A549 (cell line): ENCODE results near the gene TSPAN1. TPM values are rescaled to one million over a fixed set of nuclear protein-coding genes. Genes with fewer than 3 reads are reported as not detected.
A peak's percentile ranks its signal among the peaks of the same experiment; 100 is the strongest.

Experiments used
- ATAC-seq, 2 experiments: fragments of 200-7000 bp in 1 of 2; fragments of >200 bp in 1 of 2; cut with Nextera tagmentation in 1 of 2; cut with Tn5 transposase in 1 of 2; 3 replicates each; pipeline versions ENCODE4 v1.8.0 to v1.9.1; 2018 to 2020; ENCODE audit warnings: mild to moderate bottlenecking in 1 of 2, moderate library complexity in 1 of 2
- CTCF ChIA-PET: fragments of 300-600 bp; sonication (Branson Sonifier 250); formaldehyde crosslinking; extraction: SDS; loops from one replicate; lab custom pipeline; 2021; ENCODE audit warnings: antibody characterized with exemption, inconsistent platforms; lab: Yijun Ruan, JAX
- POLR2A ChIA-PET: fragments of 350-600 bp; formaldehyde crosslinking; extraction: SDS; loops from one replicate; lab custom pipeline; 2021; ENCODE audit warnings: antibody characterized with exemption, inconsistent platforms; lab: Yijun Ruan, JAX
- DNase-seq, 2 experiments: peaks; one replicate each; pipeline versions ENCODE4 v3.0.0 to v3.0.0-alpha.2; 2011 to 2016; ENCODE audit warnings: low read depth in 1 of 2, low spot score in 1 of 2
- FAIRE-seq: peaks from 2 replicates; lab custom pipeline; 2011; peaks lifted over from hg19 to GRCh38; lab: Jason Lieb, UNC
- H3K27ac ChIP-seq, 2 experiments: fragments of >200 bp; sonication (Bioruptor Twin); formaldehyde crosslinking; 3 replicates each; pipeline ENCODE4 v1.5.1; 2016 to 2017
- H3K4me1 ChIP-seq: fragments of >200 bp; sonication (Bioruptor Twin); formaldehyde crosslinking; 3 replicates; pipeline ENCODE4 v1.6.1; 2016
- H3K4me2 ChIP-seq: fragments of >200 bp; sonication (Bioruptor Twin); formaldehyde crosslinking; 3 replicates; pipeline ENCODE4 v1.6.1; 2016
- H3K4me3 ChIP-seq: fragments of >200 bp; sonication (Bioruptor Twin); formaldehyde crosslinking; 3 replicates; pipeline ENCODE4 v1.5.1; 2016
- H3K9me3 ChIP-seq: fragments of >200 bp; sonication (Bioruptor Twin); formaldehyde crosslinking; 3 replicates; pipeline ENCODE4 v1.6.1; 2016
- BCL3 ChIP-seq: fragments of >200 bp; sonication (Bioruptor Twin); formaldehyde crosslinking; IDR thresholded peaks from 3 replicates; pipeline ENCODE4 v1.6.1; 2016
- BHLHE40 ChIP-seq: IDR thresholded peaks from 2 replicates; pipeline ENCODE4 v1.6.1; 2012; ENCODE audit warnings: low read depth, low read length, inconsistent platforms
- CBX8 ChIP-seq: fragments of 200-600 bp; sonication (generic); IDR thresholded peaks from 2 replicates; pipeline ENCODE4 v1.6.1; 2016
- CEBPB ChIP-seq, 2 experiments: fragments of >200 bp in 1 of 2; sonication (Bioruptor Twin) in 1 of 2; formaldehyde crosslinking in 1 of 2; IDR thresholded peaks; 2 replicates each; pipeline ENCODE4 v1.6.1; 2012 to 2016
- CHD4 ChIP-seq: fragments of 200-600 bp; sonication (generic); IDR thresholded peaks from 2 replicates; pipeline ENCODE4 v1.6.1; 2016; ENCODE audit warnings: antibody characterized with exemption, mild to moderate bottlenecking, borderline replicate concordance
- E2F6 ChIP-seq: IDR thresholded peaks from 2 replicates; pipeline ENCODE4 v1.6.1; 2012; ENCODE audit warnings: low read depth, borderline replicate concordance
- EP300 ChIP-seq, 2 experiments: fragments of >200 bp; sonication (Bioruptor Twin); formaldehyde crosslinking; IDR thresholded peaks; 2 replicates in 1 of 2; 3 replicates in 1 of 2; pipeline ENCODE4 v1.6.1; 2016 to 2017
- FOSL2 ChIP-seq, 2 experiments: fragments of 450-650 bp in 1 of 2; fragments of >200 bp in 1 of 2; sonication (Bioruptor Twin) in 1 of 2; formaldehyde crosslinking; IDR thresholded peaks; 2 replicates each; pipeline versions ENCODE4 v1.5.0 to v1.6.1; 2016 to 2020; ENCODE audit warnings: mild to moderate bottlenecking in 1 of 2, moderate library complexity in 1 of 2
- GATA3 ChIP-seq: IDR thresholded peaks from 2 replicates; pipeline ENCODE4 v1.6.1; 2012; ENCODE audit warnings: borderline replicate concordance
- HEYL ChIP-seq: fragments of 250-450 bp; sonication (Bioruptor Pico); IDR thresholded peaks from 2 replicates; pipeline ENCODE4 v1.8.0; 2021; ENCODE audit warnings: mild to moderate bottlenecking, moderate library complexity
- HOXB5 ChIP-seq: fragments of 250-450 bp; sonication (Bioruptor Pico); IDR thresholded peaks from 2 replicates; pipeline ENCODE4 v1.5.0; 2020; ENCODE audit warnings: mild to moderate bottlenecking, moderate library complexity
- JUN ChIP-seq, 2 experiments: fragments of >200 bp; sonication (Bioruptor Twin); formaldehyde crosslinking; IDR thresholded peaks; 2 replicates in 1 of 2; 3 replicates in 1 of 2; pipeline ENCODE4 v1.6.1; 2016 to 2017
- MAZ ChIP-seq: fragments of 150-350 bp; IDR thresholded peaks from 2 replicates; pipeline ENCODE4 v1.6.1; 2014; ENCODE audit warnings: antibody characterized with exemption, low read depth, low read length, borderline replicate concordance
- NFE2L2 ChIP-seq: fragments of 150-350 bp; conservative IDR thresholded peaks from 2 replicates; pipeline ENCODE4 v1.6.1; 2014; ENCODE audit warnings: low read length
- PHF8 ChIP-seq: fragments of 200-600 bp; sonication (generic); IDR thresholded peaks from 2 replicates; pipeline ENCODE4 v1.6.1; 2016; ENCODE audit warnings: low read depth, mild to moderate bottlenecking, antibody characterized with exemption, moderate library complexity, borderline replicate concordance
- POLR2A ChIP-seq: IDR thresholded peaks from 2 replicates; pipeline ENCODE4 v1.6.1; 2012; ENCODE audit warnings: mild to moderate bottlenecking, low read length
- RAD21 ChIP-seq, 2 experiments: fragments of >200 bp in 1 of 2; sonication (Bioruptor Twin) in 1 of 2; formaldehyde crosslinking in 1 of 2; IDR thresholded peaks in 1 of 2; conservative IDR thresholded peaks in 1 of 2; 2 replicates in 1 of 2; 3 replicates in 1 of 2; pipeline ENCODE4 v1.6.1; 2012 to 2018; ENCODE audit warnings: inconsistent platforms in 1 of 2
- RFX5 ChIP-seq: fragments of 450-650 bp; IDR thresholded peaks from 2 replicates; pipeline ENCODE4 v1.7.1; 2014; ENCODE audit warnings: antibody characterized with exemption, mild to moderate bottlenecking, moderate library complexity
- RNF2 ChIP-seq: fragments of 200-600 bp; sonication (generic); IDR thresholded peaks from 2 replicates; pipeline ENCODE4 v1.6.1; 2016; ENCODE audit warnings: low read depth, mild to moderate bottlenecking, antibody characterized with exemption, moderate library complexity, borderline replicate concordance
- SREBF2 ChIP-seq: fragments of 450-650 bp; IDR thresholded peaks from 2 replicates; pipeline ENCODE4 v1.6.1; 2014; ENCODE audit warnings: mild to moderate bottlenecking, moderate library complexity
- ZFP36 ChIP-seq: fragments of 450-650 bp; IDR thresholded peaks from 2 replicates; pipeline ENCODE4 v1.6.1; 2014; ENCODE audit warnings: borderline replicate concordance; ENCODE audit not compliant: partially characterized antibody
- ZSCAN20 ChIP-seq: fragments of 250-450 bp; sonication (Bioruptor Pico); IDR thresholded peaks from 2 replicates; pipeline ENCODE4 v1.8.0; 2022; ENCODE audit warnings: mild to moderate bottlenecking, moderate library complexity
- WGBS: methylation state at CpG from one replicate; pipeline ENCODE4 v1.1.6; 2017; ENCODE audit errors: missing lambda C conversion rate; 5-methylcytosine and 5-hydroxymethylcytosine counted together
- polyA plus RNA-seq, 4 experiments: library from polyadenylated mRNA; depleted of rRNA in 3 of 4; stranded (reverse); fragments of >200 nt; fragmentation: RNase III in 1 of 4; extraction: RNeasy Plus Mini Kit Qiagen cat#74134 plus additional on column Dnase treatment in 1 of 4; gene quantifications; 2 replicates in 3 of 4; 3 replicates in 1 of 4; pipeline ENCODE4 v1.2.3, GENCODE V29; 2011 to 2017
- TF ChIP-seq, protein P1 (sequence below): IDR thresholded peaks from 2 replicates; pipeline ENCODE4 v1.6.1; 2012
- TF ChIP-seq, protein P2 (sequence below): IDR thresholded peaks from 2 replicates; pipeline ENCODE4 v1.6.1; 2012
- TF ChIP-seq, protein P3 (sequence below): fragments of 150-350 bp; IDR thresholded peaks from 2 replicates; pipeline ENCODE4 v1.6.1; 2014; ENCODE audit warnings: low read depth, mild to moderate bottlenecking, low read length

Gene TSPAN1
- polyA plus RNA-seq, 2 of the 4 experiments (the other 2 are of a cell fraction): 2.1 TPM

GRCh38 chr1:46132529-46133180, 42.2 kb upstream of the TSPAN1 start, which contains the start of gene PIK3R3:
PIK3R3 (minus strand) TSS chr1:46132629; CDS start chr1:46131952, 677 bp downstream.
- CTCF ChIA-PET: interaction anchor here (1.0 kb wide), 1 partner anchor 98 kb away, joined by 3 read pairs; no protein-coding TSS in a partner anchor
- Histone ChIP-seq H3K27ac (peak within 1 kb of the TSS; percentile 90 to 99), H3K4me1 (peaks cover 34% of the 10 kb centered on the region), H3K9me3 (no peaks in the 10 kb centered on the region), H3K4me3 (peak within 1 kb of the TSS; percentile 84), H3K4me2 (peak within 1 kb of the TSS; percentile 88)
- FAIRE-seq (no peak), ATAC-seq (peak; percentile 98), DNase-seq (peak; percentile 95 to 97)
- WGBS: under 1% methylated on average over 35 of the region's 55 CpGs
- TF ChIP-seq E2F6 (peak; percentile 78; the same call in 1 of the 2 replicates), GATA3 (peak; percentile 92), RFX5 (peak; percentile 95; the same call in 1 of the 2 replicates), ZFP36 (no peak), BHLHE40 (peak; percentile 79), POLR2A (peak; percentile 94), JUN (IDR thresholded peaks at IDR 0.05) (peak; percentile 35 to 76; a peak in 2 of 5 replicates), CBX8 (no peak), MAZ (no peak), BCL3 (peak; percentile 88)
- TF ChIP-seq, protein P1, sequence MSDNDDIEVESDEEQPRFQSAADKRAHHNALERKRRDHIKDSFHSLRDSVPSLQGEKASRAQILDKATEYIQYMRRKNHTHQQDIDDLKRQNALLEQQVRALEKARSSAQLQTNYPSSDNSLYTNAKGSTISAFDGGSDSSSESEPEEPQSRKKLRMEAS: peak; percentile 76
- TF ChIP-seq, protein P2, sequence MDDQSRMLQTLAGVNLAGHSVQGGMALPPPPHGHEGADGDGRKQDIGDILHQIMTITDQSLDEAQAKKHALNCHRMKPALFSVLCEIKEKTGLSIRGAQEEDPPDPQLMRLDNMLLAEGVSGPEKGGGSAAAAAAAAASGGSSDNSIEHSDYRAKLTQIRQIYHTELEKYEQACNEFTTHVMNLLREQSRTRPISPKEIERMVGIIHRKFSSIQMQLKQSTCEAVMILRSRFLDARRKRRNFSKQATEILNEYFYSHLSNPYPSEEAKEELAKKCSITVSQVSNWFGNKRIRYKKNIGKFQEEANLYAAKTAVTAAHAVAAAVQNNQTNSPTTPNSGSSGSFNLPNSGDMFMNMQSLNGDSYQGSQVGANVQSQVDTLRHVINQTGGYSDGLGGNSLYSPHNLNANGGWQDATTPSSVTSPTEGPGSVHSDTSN: peak; percentile 34; the same call in 1 of the 2 replicates
- POLR2A ChIA-PET: interaction anchor here (0.6 to 1.2 kb wide), 5 partner anchors 9 to 328 kb away, joined by 3 to 7 read pairs (median 4); partner anchors contain the start of gene TSPAN1

GRCh38 chr1:46133181-46133658, 41.7 kb upstream of the TSPAN1 start:
- POLR2A ChIA-PET: no interaction called here
- CTCF ChIA-PET: no interaction called here
- Histone ChIP-seq H3K9me3 (no peaks in the 10 kb centered on the region), H3K27ac (peak overlapping the region; percentile 89 to 99), H3K4me1 (peaks cover 31% of the 10 kb centered on the region), H3K4me2 (peak overlapping the region; percentile 88), H3K4me3 (peak overlapping the region; percentile 59)
- TF ChIP-seq, protein P2: no peak
- 0 out of 2 replicates have a peak, but pooled peaks have one; percentile 59 for TF ChIP-seq E2F6
- TF ChIP-seq GATA3: no peak
- TF ChIP-seq RFX5: peak; percentile 79; the same call in 1 of the 2 replicates
- TF ChIP-seq JUN (IDR thresholded peaks at IDR 0.05): no peak
- TF ChIP-seq ZFP36: no peak
- TF ChIP-seq HOXB5: no peak
- TF ChIP-seq FOSL2 (IDR thresholded peaks at IDR 0.05): no peak
- no peak for TF ChIP-seq FOSL2 (CRISPR knock-in tag; IDR thresholded peaks at IDR 0.05)
- TF ChIP-seq, protein P1: peak; percentile 9; the same call in 1 of the 2 replicates
- no peak for TF ChIP-seq CEBPB (IDR thresholded peaks at IDR 0.05)
- 0 out of 2 replicates have a peak, but pooled peaks have one; percentile 4 for TF ChIP-seq POLR2A
- TF ChIP-seq RNF2: no peak
- no peak for TF ChIP-seq EP300 (IDR thresholded peaks at IDR 0.05)
- no peak for TF ChIP-seq NFE2L2
- TF ChIP-seq CHD4: no peak
- TF ChIP-seq HEYL (CRISPR knock-in tag): no peak
- no peak for TF ChIP-seq RAD21 (conservative IDR thresholded peaks at IDR 0.05 in 1 of 2, IDR thresholded peaks at IDR 0.05 in 1 of 2)
- 0 out of 2 replicates have a peak, but pooled peaks have one; percentile 23 for TF ChIP-seq PHF8
- TF ChIP-seq SREBF2: no peak
- TF ChIP-seq, protein P3, sequence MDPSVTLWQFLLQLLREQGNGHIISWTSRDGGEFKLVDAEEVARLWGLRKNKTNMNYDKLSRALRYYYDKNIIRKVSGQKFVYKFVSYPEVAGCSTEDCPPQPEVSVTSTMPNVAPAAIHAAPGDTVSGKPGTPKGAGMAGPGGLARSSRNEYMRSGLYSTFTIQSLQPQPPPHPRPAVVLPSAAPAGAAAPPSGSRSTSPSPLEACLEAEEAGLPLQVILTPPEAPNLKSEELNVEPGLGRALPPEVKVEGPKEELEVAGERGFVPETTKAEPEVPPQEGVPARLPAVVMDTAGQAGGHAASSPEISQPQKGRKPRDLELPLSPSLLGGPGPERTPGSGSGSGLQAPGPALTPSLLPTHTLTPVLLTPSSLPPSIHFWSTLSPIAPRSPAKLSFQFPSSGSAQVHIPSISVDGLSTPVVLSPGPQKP: no peak
- no peak for TF ChIP-seq ZSCAN20 (CRISPR knock-in tag)
- DNase-seq: peak in 1 of 2 experiments; percentile 69
- ATAC-seq: peak; percentile 83 to 85
- FAIRE-seq: no peak
- 1% methylated on average over 18 of the region's 22 CpGs for WGBS
